Esophagus (tissue), 2 donors: ENCODE results near the gene PDE6A. TPM values are rescaled to one million over a fixed set of nuclear protein-coding genes. Genes with fewer than 3 reads are reported as not detected.

Experiments
- H3K27ac ChIP-seq, 2 donors: one replicate each; pipeline ENCODE4 v1.5.1; 2013; ENCODE audit warnings: low read depth in 2 of 2, mild to moderate bottlenecking in 2 of 2, inconsistent platforms in 1 of 2, low read length in 1 of 2, moderate library complexity in 1 of 2
- H3K27me3 ChIP-seq, 2 donors: one replicate each; pipeline ENCODE4 v1.6.1; 2013; ENCODE audit warnings: low read length in 2 of 2, control low read depth in 1 of 2, mild to moderate bottlenecking in 1 of 2; ENCODE audit not compliant: insufficient read depth in 2 of 2, control insufficient read depth in 1 of 2
- H3K36me3 ChIP-seq, 2 donors: one replicate each; pipeline ENCODE4 v1.6.1; 2013; ENCODE audit warnings: low read length in 1 of 2; ENCODE audit not compliant: control insufficient read depth in 2 of 2, insufficient read depth in 2 of 2
- H3K4me1 ChIP-seq, 2 donors: one replicate each; pipeline ENCODE4 v1.6.1; 2013; ENCODE audit warnings: low read length in 1 of 2; ENCODE audit not compliant: control insufficient read depth in 2 of 2, insufficient read depth in 2 of 2
- H3K4me3 ChIP-seq, 2 donors: one replicate each; pipeline ENCODE4 v1.5.1; 2013; ENCODE audit warnings: low read length in 2 of 2, mild to moderate bottlenecking in 2 of 2, low read depth in 1 of 2, moderate library complexity in 1 of 2
- H3K9me3 ChIP-seq, 2 donors: one replicate each; pipeline ENCODE4 v1.6.1; 2013; ENCODE audit warnings: mild to moderate bottlenecking in 2 of 2, low read depth in 1 of 2, low read length in 1 of 2, moderate library complexity in 1 of 2; ENCODE audit not compliant: control insufficient read depth in 2 of 2, insufficient read depth in 1 of 2
- WGBS, 2 donors: extraction: QIAGEN DNeasy Blood & Tissue Kit; methylation state at CpG; one replicate each; pipeline ENCODE4 v1.1.7; 2013; 5-methylcytosine and 5-hydroxymethylcytosine counted together
- polyA plus RNA-seq, 2 donors: library from polyadenylated mRNA; stranded (reverse); fragments of 200-250 nt; gene quantifications; one replicate each; pipeline ENCODE4 v1.2.3, GENCODE V29; 2013
- donor health status: healthy with polysubstance abuse.
- donor health status: Bipolar disorder and iron deficiency.

Gene PDE6A
- polyA plus RNA-seq, 2 donors, result 1.0 to 1.5 TPM

- Histone ChIP-seq H3K4me1 (peaks cover 0 to 4% of the 10 kb centered on the region in 2 donors), H3K27me3 (no peaks in the 10 kb centered on the region), H3K9me3 (no peaks in the 10 kb centered on the region), H3K4me3 (no peak overlapping the region), H3K36me3 (no peaks in the 10 kb centered on the region), H3K27ac (no peak overlapping the region)
- 93 to 94% methylated on average over 7 of the region's 7 CpGs for WGBS, 2 donors
Observed at GRCh38 chr5:149916334-149917072, 28.1 kb downstream of the PDE6A start.

GRCh38 chr5:149915392-149916260 is 29.0 kb downstream of the PDE6A start:
- Histone ChIP-seq H3K36me3 (no peaks in the 10 kb centered on the region), H3K4me1 (peaks cover 0 to 4% of the 10 kb centered on the region in 2 donors), H3K27ac (no peak overlapping the region), H3K9me3 (no peaks in the 10 kb centered on the region), H3K4me3 (no peak overlapping the region), H3K27me3 (no peaks in the 10 kb centered on the region)
- 70 to 72% methylated on average over 7 of the region's 7 CpGs for WGBS, 2 donors

- Histone ChIP-seq H3K27ac (peak overlapping the region; percentile 49 to 58), H3K27me3 (no peaks in the 10 kb centered on the region), H3K4me1 (peaks cover 0 to 4% of the 10 kb centered on the region in 2 donors), H3K9me3 (no peaks in the 10 kb centered on the region), H3K4me3 (no peak overlapping the region), H3K36me3 (no peaks in the 10 kb centered on the region)
- 54 to 67% methylated on average over 7 of the region's 7 CpGs for WGBS, 2 donors
Observed at GRCh38 chr5:149913436-149914419, 30.9 kb downstream of the PDE6A start.

GRCh38 chr5:149912226-149912871 is 32.2 kb downstream of the PDE6A start:
- no peak overlapping the region for H3K4me3 ChIP-seq
- no peaks in the 10 kb centered on the region for H3K9me3 ChIP-seq
- no peaks in the 10 kb centered on the region for H3K36me3 ChIP-seq
- H3K27me3 ChIP-seq, result no peaks in the 10 kb centered on the region
- peaks cover 0 to 4% of the 10 kb centered on the region in 2 donors for H3K4me1 ChIP-seq
- 88 to 91% methylated on average over 3 of the region's 3 CpGs for WGBS, 2 donors
- H3K27ac ChIP-seq, result peak overlapping the region; percentile 25 to 45

- H3K27me3 ChIP-seq, result no peaks in the 10 kb centered on the region
- H3K36me3 ChIP-seq, result no peaks in the 10 kb centered on the region
- H3K4me3 ChIP-seq, result no peak overlapping the region
- peaks cover 0 to 4% of the 10 kb centered on the region in 2 donors for H3K4me1 ChIP-seq
- 65 to 69% methylated on average over 1 of the region's 1 CpG for WGBS, 2 donors
- peak overlapping the region; percentile 34 to 79 for H3K27ac ChIP-seq
- H3K9me3 ChIP-seq, result no peaks in the 10 kb centered on the region
Observed at GRCh38 chr5:149911031-149911430, 33.6 kb downstream of the PDE6A start.

GRCh38 chr5:149907828-149908227 is 36.8 kb downstream of the PDE6A start:
- 75 to 82% methylated on average over 3 of the region's 3 CpGs for WGBS, 2 donors
- no peak overlapping the region for H3K4me3 ChIP-seq
- peaks cover 0 to 7% of the 10 kb centered on the region in 2 donors for H3K4me1 ChIP-seq
- H3K27me3 ChIP-seq, result no peaks in the 10 kb centered on the region
- no peaks in the 10 kb centered on the region for H3K36me3 ChIP-seq
- no peaks in the 10 kb centered on the region for H3K9me3 ChIP-seq
- H3K27ac ChIP-seq, result no peak overlapping the region

- no peak overlapping the region for H3K4me3 ChIP-seq
- no peaks in the 10 kb centered on the region for H3K9me3 ChIP-seq
- H3K4me1 ChIP-seq, result peaks cover 0 to 7% of the 10 kb centered on the region in 2 donors
- H3K27ac ChIP-seq, result no peak overlapping the region
- H3K27me3 ChIP-seq, result no peaks in the 10 kb centered on the region
- H3K36me3 ChIP-seq, result no peaks in the 10 kb centered on the region
Observed at GRCh38 chr5:149904977-149905376, 39.6 kb downstream of the PDE6A start.

GRCh38 chr5:149904293-149904886 is 40.2 kb downstream of the PDE6A start:
- H3K4me1 ChIP-seq, result peaks cover 0 to 7% of the 10 kb centered on the region in 2 donors
- no peaks in the 10 kb centered on the region for H3K36me3 ChIP-seq
- H3K27ac ChIP-seq, result no peak overlapping the region
- H3K9me3 ChIP-seq, result no peaks in the 10 kb centered on the region
- H3K27me3 ChIP-seq, result no peaks in the 10 kb centered on the region
- no peak overlapping the region for H3K4me3 ChIP-seq
- 53 to 59% methylated on average over 4 of the region's 4 CpGs for WGBS, 2 donors
